Endothelial cell of umbilical vein (primary cell): ENCODE data around the gene ACTN1. TPM values are rescaled to one million over a fixed set of nuclear protein-coding genes. Genes with fewer than 3 reads are reported as not detected.

Experiments used
- BruUV-seq: library from RNA; stranded (reverse); fragments of 400-500 nt; replicated peaks from 2 replicates; lab custom pipeline; 2021; lab: Mats Ljungman, UMichigan
- CTCF ChIA-PET: fragments of 300-600, 350-600 bp; sonication (Branson Sonifier 250); formaldehyde crosslinking; loops from one replicate; lab custom pipeline; 2021; ENCODE audit warnings: antibody characterized with exemption, inconsistent platforms; lab: Charles Lee
- POLR2A ChIA-PET: fragments of 300-600, 350-600 bp; sonication (Branson Sonifier 250); formaldehyde crosslinking; loops from one replicate; lab custom pipeline; 2021; ENCODE audit warnings: antibody characterized with exemption, inconsistent platforms; lab: Charles Lee
- DNase-seq: peaks from one replicate; pipeline ENCODE4 v3.0.0-alpha.2; 2011; ENCODE audit warnings: low read depth, low spot score
- FAIRE-seq: peaks from 2 replicates; lab custom pipeline; 2011; peaks lifted over from hg19 to GRCh38; lab: Jason Lieb, UNC
- H2AFZ ChIP-seq: 2 replicates; pipeline ENCODE4 v1.6.0; 2012; ENCODE audit warnings: low read depth, low read length, control low read depth, inconsistent platforms
- H3K27ac ChIP-seq: 2 replicates; pipeline ENCODE4 v1.5.1; 2011; ENCODE audit warnings: low read depth, mild to moderate bottlenecking, control low read depth, low read length, moderate library complexity; ENCODE audit not compliant: insufficient read depth
- H3K27me3 ChIP-seq, 2 experiments: 2 replicates each; pipeline versions ENCODE4 v1.6.0 to v1.6.1; 2011; ENCODE audit warnings: low read length in 2 of 2, mixed read lengths in 1 of 2; ENCODE audit not compliant: control insufficient read depth in 2 of 2, insufficient read depth in 2 of 2
- H3K36me3 ChIP-seq, 2 experiments: 2 replicates in 1 of 2; 3 replicates in 1 of 2; pipeline ENCODE4 v1.5.1; 2011; ENCODE audit warnings: low read length in 2 of 2, mild to moderate bottlenecking in 1 of 2, moderate library complexity in 1 of 2; ENCODE audit not compliant: control insufficient read depth in 2 of 2, insufficient read depth in 2 of 2; ENCODE audit errors: extremely low read depth in 1 of 2
- H3K4me1 ChIP-seq: 3 replicates; pipeline ENCODE4 v1.5.1; 2011; ENCODE audit warnings: mild to moderate bottlenecking, low read length; ENCODE audit not compliant: control insufficient read depth, insufficient read depth; ENCODE audit errors: extremely low read depth
- H3K4me2 ChIP-seq: 2 replicates; pipeline ENCODE4 v1.6.1; 2011; ENCODE audit warnings: low read length, control low read depth, mixed read lengths; ENCODE audit not compliant: insufficient read depth
- H3K4me3 ChIP-seq, 3 experiments: fragments of 200-600 bp in 1 of 3; sonication (generic), shearing (Covaris generic) in 1 of 3; replicated peaks in 1 of 3; 2 replicates each; pipeline ENCODE4 v1.5.1; 2011 to 2016; ENCODE audit warnings: control low read depth in 3 of 3, low read length in 3 of 3, mild to moderate bottlenecking in 2 of 3, inconsistent platforms in 1 of 3, low read depth in 1 of 3, moderate library complexity in 1 of 3; ENCODE audit not compliant: insufficient read depth in 1 of 3
- H3K79me2 ChIP-seq: 2 replicates; pipeline ENCODE4 v1.6.0; 2012; ENCODE audit warnings: low read length, inconsistent platforms; ENCODE audit not compliant: control insufficient read depth, insufficient read depth
- H3K9ac ChIP-seq: replicated peaks from 2 replicates; pipeline ENCODE3; 2011; ENCODE audit warnings: low read length, control low read depth; ENCODE audit not compliant: insufficient read depth; ENCODE audit errors: extremely low read depth
- H3K9me1 ChIP-seq: replicated peaks from 3 replicates; pipeline ENCODE4 v1.6.0; 2011; ENCODE audit warnings: mild to moderate bottlenecking, low read length; ENCODE audit not compliant: control insufficient read depth, insufficient read depth; ENCODE audit errors: extremely low read depth
- H3K9me3 ChIP-seq: replicated peaks from 2 replicates; pipeline ENCODE4 v1.5.1; 2012; ENCODE audit warnings: low read length, inconsistent platforms; ENCODE audit not compliant: control insufficient read depth, insufficient read depth
- H4K20me1 ChIP-seq: replicated peaks from 2 replicates; pipeline ENCODE3; 2011; ENCODE audit warnings: mild to moderate bottlenecking, low read length; ENCODE audit not compliant: control insufficient read depth, insufficient read depth; ENCODE audit errors: extremely low read depth
- EZH2 ChIP-seq: IDR thresholded peaks from 2 replicates; pipeline ENCODE4 v1.6.1; 2012; ENCODE audit warnings: borderline replicate concordance, low read depth, mild to moderate bottlenecking, moderate library complexity, low read length, inconsistent platforms; ENCODE audit not compliant: severe bottlenecking
- GATA2 ChIP-seq: IDR thresholded peaks from 2 replicates; pipeline ENCODE4 v1.7.0; 2011; ENCODE audit warnings: low read depth, mild to moderate bottlenecking, moderate library complexity, mixed read lengths, low read length; ENCODE audit not compliant: insufficient read length, insufficient read depth
- MYC ChIP-seq: IDR thresholded peaks from one replicate; pipeline ENCODE4 v1.6.1; 2011; ENCODE audit warnings: mild to moderate bottlenecking, low read depth, low read length
- POLR2A ChIP-seq: IDR thresholded peaks from 2 replicates; pipeline ENCODE4 v1.6.1; 2012; ENCODE audit warnings: low read depth, mild to moderate bottlenecking, control low read depth, low read length
- POLR2AphosphoS5 ChIP-seq: IDR thresholded peaks from 2 replicates; pipeline ENCODE4 v1.6.1; 2012; ENCODE audit warnings: low read depth, mild to moderate bottlenecking, control low read depth, low read length, moderate library complexity; ENCODE audit not compliant: insufficient read depth
- dilution Hi-C: fragments of 300-500 bp; cut with MboI; formaldehyde crosslinking; loops from one replicate; pipeline ENCODE4 v1.15.0; 2019; ENCODE audit warnings: low sequenced_read_pairs; ENCODE audit not compliant: extremely low pct_ligation_motif_present
- intact Hi-C: fragments of 100-400 bp; cut with micrococcal nuclease; formaldehyde crosslinking; loops from one replicate; pipeline ENCODE4 v1.10.0; 2022
- polyA plus RNA-seq, 4 experiments: library from polyadenylated mRNA; depleted of rRNA in 3 of 4; stranded (reverse) in 3 of 4; unstranded in 1 of 4; fragments of >200 nt; gene quantifications; 2 replicates each; pipeline versions ENCODE4 v1.2.1 to v1.2.3, GENCODE V29; 2011 to 2012; ENCODE audit warnings: missing spikeins in 1 of 4
- total RNA-seq: library from RNA; stranded (reverse); gene quantifications from 2 replicates; pipeline ENCODE4 v1.2.3, GENCODE V29; 2021
- TF ChIP-seq, protein P1 (sequence below), 2 donors: IDR thresholded peaks; 1 replicate in 1 of 2; 2 replicates in 1 of 2; pipeline ENCODE4 v1.5.1; 2011; ENCODE audit warnings: low read length in 2 of 2, mild to moderate bottlenecking in 2 of 2, moderate library complexity in 2 of 2, control low read depth in 1 of 2, inconsistent platforms in 1 of 2, low read depth in 1 of 2; ENCODE audit not compliant: insufficient read depth in 1 of 2; ENCODE audit errors: extremely low read depth in 1 of 2
- TF ChIP-seq, protein P2 (sequence below): IDR thresholded peaks from 2 replicates; pipeline ENCODE4 v1.6.1; 2011; ENCODE audit not compliant: insufficient read depth, insufficient read length

ACTN1 gene
- total and polyA plus RNA-seq, 2 donors (not counting 3 experiments of a cell fraction or from before 2014, with no cell fraction given): 442 to 463 TPM

DNA sequence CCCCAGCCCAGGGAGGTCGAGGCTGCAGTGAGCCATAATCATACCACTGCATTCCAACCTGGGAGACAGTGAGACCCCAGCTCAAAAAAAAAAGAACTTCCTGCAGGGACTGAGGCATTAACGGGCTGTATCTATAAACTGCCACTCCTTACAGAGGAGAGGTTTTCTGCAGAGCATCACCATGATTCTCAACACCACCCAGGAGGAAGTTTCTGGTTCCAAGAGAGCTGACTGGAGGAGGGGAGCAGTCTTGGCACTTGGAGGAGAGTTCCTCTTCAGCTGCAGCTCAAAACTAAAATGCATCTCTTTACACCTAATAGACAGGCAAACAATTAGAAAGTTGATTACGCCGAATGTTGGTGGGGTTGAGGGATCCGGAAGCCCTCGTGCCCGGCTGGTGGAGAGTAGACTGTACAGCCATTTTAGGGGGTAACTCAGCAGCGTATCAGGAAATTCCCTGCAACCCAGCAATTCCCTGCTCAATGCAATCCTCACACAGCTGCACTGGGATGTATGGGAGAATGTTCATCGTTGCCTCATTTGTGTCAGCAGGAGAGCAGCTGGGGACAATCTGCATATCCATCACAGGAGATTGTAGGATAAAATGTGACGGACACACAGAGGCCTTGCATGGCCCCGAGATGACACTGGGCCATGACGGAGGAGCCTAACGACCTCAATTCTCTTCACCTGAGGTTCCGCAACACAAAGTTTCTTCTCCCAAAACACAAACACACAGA lies 36.6 kb downstream of the ACTN1 start:
- Histone ChIP-seq H3K4me1 (peaks cover 41% of the 10 kb centered on the region), H3K79me2 (peaks cover 100% of the 10 kb centered on the region), H3K9me3 (no peaks in the 10 kb centered on the region), H3K4me2 (no peak overlapping the region), H3K27ac (no peak overlapping the region), H3K9ac (no peak overlapping the region), H4K20me1 (peaks cover 2% of the 10 kb centered on the region), H2AFZ (no peak overlapping the region), H3K27me3 (no peaks in the 10 kb centered on the region), H3K4me3 (no peak overlapping the region), H3K9me1 (no peaks in the 10 kb centered on the region), H3K36me3 (peaks cover 0 to 16% of the 10 kb centered on the region in 2 experiments)
- no TSS peak for BruUV-seq
- DNase-seq: no peak
- dilution Hi-C loops (no loop called here), intact Hi-C loops (no loop called here)
- POLR2A ChIA-PET: no interaction called here
- FAIRE-seq: no peak
- CTCF ChIA-PET: interaction anchor here (0.6 to 2.4 kb wide), 11 partner anchors 9 to 165 kb away, joined by 3 to 22 read pairs (median 4); no protein-coding TSS in a partner anchor
- TF ChIP-seq GATA2 (no peak), POLR2A (no peak), EZH2 (no peak), POLR2AphosphoS5 (no peak), MYC (no peak)
- TF ChIP-seq, protein P1, sequence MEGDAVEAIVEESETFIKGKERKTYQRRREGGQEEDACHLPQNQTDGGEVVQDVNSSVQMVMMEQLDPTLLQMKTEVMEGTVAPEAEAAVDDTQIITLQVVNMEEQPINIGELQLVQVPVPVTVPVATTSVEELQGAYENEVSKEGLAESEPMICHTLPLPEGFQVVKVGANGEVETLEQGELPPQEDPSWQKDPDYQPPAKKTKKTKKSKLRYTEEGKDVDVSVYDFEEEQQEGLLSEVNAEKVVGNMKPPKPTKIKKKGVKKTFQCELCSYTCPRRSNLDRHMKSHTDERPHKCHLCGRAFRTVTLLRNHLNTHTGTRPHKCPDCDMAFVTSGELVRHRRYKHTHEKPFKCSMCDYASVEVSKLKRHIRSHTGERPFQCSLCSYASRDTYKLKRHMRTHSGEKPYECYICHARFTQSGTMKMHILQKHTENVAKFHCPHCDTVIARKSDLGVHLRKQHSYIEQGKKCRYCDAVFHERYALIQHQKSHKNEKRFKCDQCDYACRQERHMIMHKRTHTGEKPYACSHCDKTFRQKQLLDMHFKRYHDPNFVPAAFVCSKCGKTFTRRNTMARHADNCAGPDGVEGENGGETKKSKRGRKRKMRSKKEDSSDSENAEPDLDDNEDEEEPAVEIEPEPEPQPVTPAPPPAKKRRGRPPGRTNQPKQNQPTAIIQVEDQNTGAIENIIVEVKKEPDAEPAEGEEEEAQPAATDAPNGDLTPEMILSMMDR (IDR thresholded peaks at IDR 0.05; ENCODE audit: extremely low read depth in 1 of 2, insufficient read depth in 1 of 2, low read depth in 1 of 2, low read length in 2 of 2): no peak
- TF ChIP-seq, protein P2, sequence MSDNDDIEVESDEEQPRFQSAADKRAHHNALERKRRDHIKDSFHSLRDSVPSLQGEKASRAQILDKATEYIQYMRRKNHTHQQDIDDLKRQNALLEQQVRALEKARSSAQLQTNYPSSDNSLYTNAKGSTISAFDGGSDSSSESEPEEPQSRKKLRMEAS: no peak
